Brain microvascular endothelial cell (primary cell): ENCODE results near the gene SEL1L3.
"Not testable (repeated sequence)": the region's sequence is repeated elsewhere in the genome, so short reads cannot be mapped to it uniquely, and the experiment has no call there.

Experiments used
- DNase-seq: peaks from one replicate; pipeline ENCODE4 v3.0.0-alpha.2; 2020
- H3K27ac ChIP-seq: fragments of 250-450 bp; sonication (Bioruptor Pico); 2 replicates; pipeline ENCODE4 v1.5.1; 2020; ENCODE audit warnings: mild to moderate bottlenecking, moderate library complexity
- H3K27me3 ChIP-seq: fragments of 250-450 bp; sonication (Bioruptor Pico); replicated peaks from 2 replicates; pipeline ENCODE4 v1.5.1; 2020; ENCODE audit warnings: mild to moderate bottlenecking
- H3K36me3 ChIP-seq: fragments of 250-450 bp; sonication (Bioruptor Pico); replicated peaks from 2 replicates; pipeline ENCODE4 v1.5.1; 2020; ENCODE audit warnings: mild to moderate bottlenecking
- H3K4me3 ChIP-seq: 2 replicates; pipeline ENCODE4 v1.5.1; 2011; ENCODE audit warnings: low read depth, mild to moderate bottlenecking, control low read depth, low read length, moderate library complexity
- CTCF ChIP-seq: IDR thresholded peaks from 2 replicates; pipeline ENCODE4 v1.5.1; 2011; ENCODE audit warnings: low read depth, mild to moderate bottlenecking, moderate library complexity, low read length, control low read depth, inconsistent platforms; ENCODE audit errors: missing control alignments
- in situ Hi-C: cut with HindIII; loops from 2 replicates; pipeline ENCODE4 v1.10.0; 2017; ENCODE audit warnings: low sequenced_read_pairs, low pct_ligation_motif_present

Gene SEL1L3

GRCh38 chr4:25862411-25863346, at the start of gene SEL1L3:
TSS of gene SEL1L3 (minus strand) at chr4:25862988. CDS start at chr4:25862836, 152 bp downstream.
- in situ Hi-C loops: no loop called here
- DNase-seq: no peak
- H3K27me3 ChIP-seq: no peaks in the 10 kb centered on the region
- H3K4me3 ChIP-seq: peak within 1 kb of the TSS; percentile 61
- TF ChIP-seq CTCF: no peak
- peak within 1 kb of the TSS; percentile 1 for H3K27ac ChIP-seq
- H3K36me3 ChIP-seq: no peaks in the 10 kb centered on the region

- Histone ChIP-seq H3K4me3 (no peak overlapping the region), H3K36me3 (no peaks in the 10 kb centered on the region), H3K27me3 (no peaks in the 10 kb centered on the region), H3K27ac (no peak overlapping the region)
- in situ Hi-C loops: no loop called here
- no peak for TF ChIP-seq CTCF
- no peak for DNase-seq
Measured at GRCh38 chr4:25911356-25911755, 48.6 kb upstream of the SEL1L3 start.

- Histone ChIP-seq H3K27ac (no peak overlapping the region), H3K27me3 (no peaks in the 10 kb centered on the region), H3K4me3 (no peak overlapping the region), H3K36me3 (no peaks in the 10 kb centered on the region)
- DNase-seq: peak; percentile 93
- TF ChIP-seq CTCF: no peak
- in situ Hi-C loops: no loop called here
Measured at GRCh38 chr4:25908491-25908901, 45.7 kb upstream of the SEL1L3 start.

- H3K27me3 ChIP-seq, in situ Hi-C loops, DNase-seq, H3K4me3 ChIP-seq, H3K36me3 ChIP-seq, H3K27ac ChIP-seq: not testable (repeated sequence)
Measured at GRCh38 chr4:25906113-25906512, 43.3 kb upstream of the SEL1L3 start.

GRCh38 chr4:25905371-25905770, 42.6 kb upstream of the SEL1L3 start:
- H3K4me3 ChIP-seq: no peak overlapping the region
- no peaks in the 10 kb centered on the region for H3K36me3 ChIP-seq
- TF ChIP-seq CTCF: no peak
- H3K27me3 ChIP-seq: no peaks in the 10 kb centered on the region
- DNase-seq: no peak
- H3K27ac ChIP-seq: no peak overlapping the region
- in situ Hi-C loops: no loop called here

- in situ Hi-C loops: no loop called here
- Histone ChIP-seq H3K4me3 (no peak overlapping the region), H3K27me3 (no peaks in the 10 kb centered on the region), H3K36me3 (no peaks in the 10 kb centered on the region), H3K27ac (no peak overlapping the region)
- DNase-seq: no peak
- no peak for TF ChIP-seq CTCF
Measured at GRCh38 chr4:25904748-25905082, 41.9 kb upstream of the SEL1L3 start.
